HG02970 (cell line): ENCODE data around the gene PHACTR1.

Experiments
- ATAC-seq: cut with Tn5 transposase; IDR thresholded peaks from one replicate; pipeline ENCODE4 v1.9.1; 2021; ENCODE audit warnings: mild to moderate bottlenecking, moderate library complexity, moderate number of reproducible peaks; ENCODE audit not compliant: unreplicated experiment, low FRiP score

The PHACTR1 gene

DNA sequence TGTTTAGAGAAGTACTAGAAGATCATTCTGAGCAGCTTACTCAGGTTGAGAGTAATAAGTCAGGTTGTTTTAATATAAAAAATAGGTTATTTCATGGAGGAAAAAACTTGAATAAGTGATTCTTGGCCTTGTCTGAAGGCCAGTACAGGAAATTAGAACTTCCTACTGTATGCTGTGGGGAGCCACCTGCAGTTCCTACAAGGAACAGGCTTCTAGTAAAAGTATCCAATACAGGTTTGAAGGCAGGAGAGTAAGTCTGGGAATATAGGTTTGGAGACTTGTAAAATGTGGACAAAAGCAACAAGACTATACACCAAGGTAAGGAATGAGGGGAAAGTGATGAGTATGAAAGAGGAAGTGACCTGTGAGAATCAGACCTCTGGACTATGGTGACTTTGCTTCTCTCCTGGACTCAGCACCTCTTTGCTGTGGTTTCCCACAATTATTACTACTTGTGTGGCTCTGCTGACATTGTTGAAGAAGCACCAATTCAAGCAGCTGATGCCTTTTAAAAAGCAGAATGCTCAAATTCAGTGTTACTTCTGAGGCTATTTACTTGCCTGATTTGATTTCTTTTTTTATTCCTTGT lies 333.2 kb downstream of the PHACTR1 start:
- no peak for ATAC-seq

DNA sequence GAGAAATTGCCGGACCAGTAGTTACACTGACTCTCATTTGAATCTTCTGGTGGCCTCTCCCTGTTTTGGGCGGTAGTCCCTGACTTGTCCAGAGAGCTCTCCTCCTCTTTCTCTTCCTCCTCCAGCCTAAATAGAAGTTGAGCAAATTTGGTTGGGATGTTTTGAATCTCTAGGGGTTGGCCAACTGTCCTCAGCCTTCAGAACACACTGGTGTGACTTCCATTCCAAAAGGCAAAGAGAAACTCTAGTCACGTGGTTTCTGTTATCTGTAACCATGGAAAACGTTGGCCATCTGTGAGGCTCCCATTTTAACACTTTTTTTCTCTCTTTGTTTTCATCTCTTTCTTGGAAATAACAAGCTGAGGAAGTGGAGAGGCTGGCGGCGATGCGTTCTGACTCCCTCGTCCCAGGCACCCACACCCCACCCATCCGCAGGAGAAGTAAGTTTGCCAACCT lies 336.5 kb downstream of the PHACTR1 start:
- no peak for ATAC-seq

DNA sequence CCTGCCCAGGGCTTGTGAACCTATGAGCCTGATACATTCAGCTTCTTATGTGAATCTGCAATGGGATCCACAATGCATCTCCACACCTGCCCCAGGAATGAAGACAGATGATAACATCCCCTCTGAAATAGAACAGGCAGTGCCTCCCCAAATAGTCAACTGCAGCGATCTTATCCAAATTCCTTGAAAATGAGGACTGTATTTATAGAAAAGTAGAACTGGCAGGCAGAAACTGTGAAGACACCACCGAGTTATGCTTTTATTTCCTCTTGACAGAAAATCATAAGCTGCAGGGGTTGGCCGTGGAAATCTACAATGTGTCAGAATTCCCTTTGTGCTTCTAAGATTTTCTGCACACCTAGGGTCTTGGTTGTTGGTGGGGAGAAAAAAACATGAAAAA lies 341.5 kb downstream of the PHACTR1 start:
- no peak for ATAC-seq

DNA sequence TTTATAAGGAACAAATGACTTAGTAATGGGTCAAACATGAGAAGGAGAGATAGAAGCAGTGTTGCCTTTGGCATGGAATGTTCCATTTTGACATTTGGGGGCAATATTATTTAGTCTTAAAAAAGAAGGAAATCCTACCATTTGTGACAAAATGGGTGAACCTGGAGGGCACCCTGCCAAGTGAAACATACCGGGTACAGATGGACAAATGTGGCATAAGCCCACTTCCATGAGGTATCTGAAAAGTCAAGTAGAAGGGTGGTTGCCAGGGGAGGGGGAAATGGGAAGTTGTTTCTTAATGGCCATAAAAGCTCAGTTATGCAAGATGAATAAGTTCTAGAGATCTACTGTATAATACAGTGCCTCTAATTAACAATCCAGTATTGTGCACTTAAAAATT lies 342.5 kb downstream of the PHACTR1 start:
- ATAC-seq = no peak

DNA sequence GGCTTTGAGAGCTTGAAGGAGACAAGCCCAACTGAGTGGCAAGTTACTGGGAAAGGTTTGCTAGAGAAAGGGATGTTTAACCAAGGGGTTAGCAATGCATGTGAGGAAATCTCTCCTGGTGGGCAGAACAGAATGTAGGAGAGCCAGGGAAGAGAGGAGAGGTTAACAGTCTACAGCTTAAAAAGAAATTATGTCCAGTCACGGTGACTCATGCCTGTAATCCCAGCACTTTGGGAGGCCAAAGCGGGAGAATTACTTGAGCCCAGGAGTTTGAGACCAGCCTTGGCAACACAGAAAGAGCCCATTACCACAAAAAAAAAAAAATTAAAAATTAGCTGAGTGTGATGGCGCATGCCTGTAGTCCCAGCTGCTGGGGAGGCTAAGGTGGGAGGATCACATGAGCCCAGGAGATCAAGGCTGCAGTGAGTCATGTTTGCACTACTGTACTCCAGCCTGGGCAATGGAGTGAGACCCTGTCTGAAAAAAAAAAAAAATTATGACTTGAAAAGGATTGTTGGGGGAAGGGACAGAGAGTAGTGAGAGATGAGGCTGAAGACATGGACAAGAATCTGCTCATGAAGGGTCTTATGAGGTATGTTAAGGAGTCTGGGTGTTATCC lies 346.8 kb downstream of the PHACTR1 start:
- no peak for ATAC-seq

DNA sequence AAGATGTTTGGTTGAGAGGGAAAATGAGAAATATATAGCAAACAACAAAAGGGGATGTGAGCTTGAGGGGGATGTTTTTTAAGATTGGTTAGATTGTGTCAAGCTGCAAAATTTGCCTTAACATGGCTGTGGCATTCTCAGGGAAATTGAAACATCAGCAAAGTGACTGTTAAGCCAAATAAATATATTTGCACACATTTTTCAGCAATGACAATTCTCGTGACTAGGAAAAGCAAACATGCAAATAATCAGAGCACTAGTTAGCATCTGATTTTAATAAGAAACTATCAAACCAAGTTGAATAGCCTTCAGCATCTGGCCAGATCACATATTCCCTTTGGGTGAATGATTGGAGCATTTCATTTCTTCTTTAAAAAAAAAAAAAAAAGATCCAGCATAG lies 349.0 kb downstream of the PHACTR1 start:
- ATAC-seq = no peak

DNA sequence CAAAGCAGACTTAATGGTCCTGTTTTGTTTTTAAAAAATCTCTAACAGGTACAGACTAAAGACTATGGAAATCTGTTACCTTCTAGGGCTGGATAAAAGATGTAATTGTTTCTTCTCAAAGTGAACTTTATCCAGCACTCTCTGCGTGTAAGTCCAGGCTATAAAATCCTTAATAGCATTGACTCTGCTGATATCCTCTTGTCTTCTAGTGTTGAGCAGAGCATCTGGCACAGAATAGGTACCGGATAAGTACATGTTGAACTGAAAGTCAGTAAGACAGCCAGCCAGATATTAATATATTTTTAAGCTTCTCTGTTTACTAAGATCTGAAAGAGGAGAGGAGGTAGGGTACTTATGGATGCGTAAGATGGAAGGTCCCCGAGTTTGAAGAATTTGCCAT lies 349.5 kb downstream of the PHACTR1 start:
- no peak for ATAC-seq

DNA sequence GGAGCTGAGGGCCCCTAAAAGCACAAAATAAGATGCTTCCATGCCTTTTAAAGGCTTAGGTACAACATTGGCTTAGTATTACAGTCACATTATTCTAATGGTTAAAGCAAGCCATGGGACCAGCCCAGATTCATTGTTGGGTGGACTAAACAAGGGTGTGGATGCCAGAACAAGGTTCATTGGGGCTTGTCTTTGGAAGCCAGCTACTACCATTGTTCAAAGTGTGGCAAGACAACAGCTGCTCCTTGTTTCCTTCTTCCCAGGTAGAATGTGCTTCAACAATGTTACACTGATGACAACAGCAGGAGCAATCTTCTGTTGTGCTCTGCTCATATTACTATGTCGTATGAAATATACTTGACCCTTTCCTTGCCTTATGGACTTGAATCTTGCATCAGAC lies 350.3 kb downstream of the PHACTR1 start:
- no peak for ATAC-seq

DNA sequence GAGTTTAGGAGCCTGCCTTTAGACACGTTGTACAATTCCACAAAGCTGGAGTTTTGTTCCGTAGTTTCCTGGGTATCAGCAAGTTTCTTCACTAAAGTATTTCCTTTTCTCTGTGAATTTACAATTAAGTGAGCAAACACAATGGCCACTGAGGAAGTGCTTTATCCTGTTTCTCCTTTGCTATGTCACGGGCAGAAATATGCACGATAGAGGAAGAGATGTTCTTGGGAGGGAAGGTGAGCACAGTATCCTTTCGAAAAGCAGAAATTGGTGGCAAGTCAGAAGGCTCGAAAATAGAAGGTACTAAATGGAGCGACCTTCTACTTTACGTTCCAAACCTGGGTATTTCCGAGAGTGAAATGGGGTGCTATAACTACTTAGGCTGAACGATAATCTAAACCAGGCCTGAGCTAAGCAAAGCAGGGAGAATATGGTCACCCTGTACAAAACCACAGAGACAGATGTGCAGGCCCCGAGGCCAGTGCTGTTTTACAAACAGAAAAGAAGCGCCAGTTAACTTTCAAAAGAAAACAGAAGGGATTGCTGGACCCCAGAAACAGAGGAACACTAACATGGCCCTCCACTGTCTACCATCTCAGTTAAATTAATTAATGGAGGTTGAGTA lies 352.1 kb downstream of the PHACTR1 start:
- ATAC-seq = no peak

DNA sequence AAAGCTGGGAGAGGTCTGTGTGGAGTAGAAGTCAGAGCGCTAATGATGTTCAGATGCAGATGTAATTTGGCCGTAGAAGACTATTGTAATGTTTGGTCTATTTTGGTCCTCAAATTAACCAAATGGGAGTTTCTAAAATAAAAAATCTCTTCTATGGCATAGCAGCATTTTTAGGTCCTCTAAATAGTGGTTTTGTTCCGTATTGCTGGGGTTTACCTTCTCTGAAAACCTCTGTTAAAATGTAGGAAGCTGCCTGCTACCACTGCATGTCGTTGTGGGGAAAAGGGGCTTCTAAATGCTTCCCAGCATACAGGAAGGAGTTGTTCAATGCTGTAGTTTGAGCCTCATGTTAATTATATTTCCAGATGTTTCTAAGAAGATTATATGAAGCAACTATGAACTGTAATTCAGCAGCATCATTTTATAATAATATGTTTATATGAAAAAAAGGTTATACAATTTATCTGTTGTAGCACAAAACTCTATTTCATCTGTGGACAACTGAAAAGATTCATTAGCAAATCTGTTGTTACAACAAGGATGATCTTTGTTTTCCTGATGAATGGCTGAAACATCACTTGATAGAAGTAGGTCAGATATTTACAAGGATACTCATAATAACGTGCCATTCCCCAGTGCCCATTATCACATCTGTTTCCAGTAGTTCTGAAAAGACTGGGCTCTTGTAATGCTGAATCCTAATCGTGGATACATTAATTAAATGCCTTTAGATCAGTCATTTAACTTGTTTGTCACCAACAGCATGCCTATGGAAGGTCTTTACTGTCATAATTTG lies 355.2 kb downstream of the PHACTR1 start:
- no peak for ATAC-seq

DNA sequence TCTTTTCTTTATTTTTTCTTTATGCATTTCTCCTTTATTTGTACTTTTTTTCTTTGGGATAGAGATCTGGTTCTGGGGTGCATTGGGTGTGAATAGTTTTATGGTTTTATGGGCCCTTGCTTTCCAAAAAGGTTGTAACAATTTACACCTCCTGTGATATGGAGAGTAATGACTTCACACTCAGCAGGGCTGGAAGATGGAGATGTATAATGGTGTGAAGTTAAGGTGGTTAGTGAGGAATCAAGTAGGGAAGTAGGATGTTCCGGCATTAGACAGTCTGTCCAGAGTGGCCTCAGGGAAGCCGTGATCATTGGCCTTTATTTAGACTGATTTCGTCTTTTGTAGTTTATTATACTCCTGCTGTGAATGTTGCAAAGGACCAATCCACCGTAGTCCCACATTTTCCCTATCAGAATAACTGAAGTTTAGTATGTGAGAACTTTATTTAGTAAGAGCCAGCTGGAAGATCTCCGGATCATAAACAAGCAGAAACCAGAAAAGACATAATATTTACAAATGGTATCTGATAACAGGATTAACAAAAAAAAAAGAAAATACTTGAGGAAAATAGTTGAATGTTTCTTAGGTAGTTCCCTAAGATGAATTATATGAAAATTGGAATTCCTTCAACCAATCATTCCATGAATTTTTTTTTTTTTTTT lies 356.2 kb downstream of the PHACTR1 start:
- no peak for ATAC-seq

DNA sequence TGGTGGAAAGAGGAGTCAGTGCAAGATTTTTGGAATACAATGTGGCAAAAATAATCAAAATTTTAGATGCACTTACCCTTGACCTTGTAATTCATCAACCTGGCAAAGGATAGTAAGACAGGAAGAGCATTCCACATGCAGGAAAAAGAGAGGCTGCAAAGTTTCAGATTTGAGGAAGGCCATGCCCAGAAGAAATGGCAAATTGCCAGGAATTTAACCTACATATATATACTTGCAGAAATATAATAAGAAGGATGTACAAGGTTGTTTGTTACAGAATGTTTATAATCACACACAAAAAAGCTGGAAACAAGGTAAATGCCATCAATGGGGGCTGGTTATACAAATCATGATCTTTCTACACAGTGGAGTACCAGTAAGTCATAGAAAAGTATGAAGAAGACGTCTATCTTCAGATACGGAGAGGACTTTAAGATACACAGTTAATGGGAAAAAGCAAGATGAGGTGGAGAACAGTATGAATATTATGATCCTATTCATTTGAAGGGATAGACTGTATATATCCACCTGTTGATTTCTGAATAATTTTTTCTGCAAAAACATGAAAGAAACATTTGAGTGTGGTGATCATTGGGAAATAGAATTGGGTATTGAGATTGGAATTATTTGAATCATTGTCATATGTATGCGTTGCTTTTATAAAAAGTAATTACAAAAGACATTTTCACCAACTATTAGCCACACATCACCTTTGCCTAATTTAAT lies 358.0 kb downstream of the PHACTR1 start:
- no peak for ATAC-seq

DNA sequence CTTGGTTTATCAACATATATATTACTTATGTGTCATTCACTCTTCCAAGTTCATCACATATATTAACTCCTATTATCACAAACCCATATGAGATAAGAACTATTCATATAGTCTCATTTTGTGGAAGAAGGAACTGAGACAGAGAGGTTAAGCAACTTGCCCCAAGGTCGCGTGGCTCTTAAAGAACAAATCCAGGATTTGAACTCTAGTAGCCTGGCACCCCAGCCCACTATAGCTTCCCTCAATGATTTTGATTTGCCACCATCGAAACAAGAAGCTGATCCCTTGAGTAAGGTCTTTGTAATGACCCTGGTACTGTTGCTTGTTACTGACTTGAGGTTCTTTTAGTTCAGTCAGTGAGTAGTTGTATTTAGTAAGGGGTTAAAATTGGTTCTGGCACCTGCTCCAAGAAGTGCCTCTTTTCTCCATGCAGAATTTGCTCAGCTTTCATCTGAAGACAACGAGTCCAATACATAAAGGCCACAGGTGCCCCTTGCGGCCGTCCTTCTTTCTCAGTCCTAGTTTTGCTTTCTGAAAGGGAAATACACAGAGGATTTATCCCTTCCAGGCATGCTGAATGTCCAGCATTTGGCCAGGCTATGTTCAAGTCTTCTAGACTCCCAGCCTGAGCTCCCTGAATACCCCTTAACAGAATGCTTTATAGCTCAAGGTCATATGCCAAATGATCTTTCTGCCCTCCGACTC lies 358.7 kb downstream of the PHACTR1 start:
- ATAC-seq = no peak

DNA sequence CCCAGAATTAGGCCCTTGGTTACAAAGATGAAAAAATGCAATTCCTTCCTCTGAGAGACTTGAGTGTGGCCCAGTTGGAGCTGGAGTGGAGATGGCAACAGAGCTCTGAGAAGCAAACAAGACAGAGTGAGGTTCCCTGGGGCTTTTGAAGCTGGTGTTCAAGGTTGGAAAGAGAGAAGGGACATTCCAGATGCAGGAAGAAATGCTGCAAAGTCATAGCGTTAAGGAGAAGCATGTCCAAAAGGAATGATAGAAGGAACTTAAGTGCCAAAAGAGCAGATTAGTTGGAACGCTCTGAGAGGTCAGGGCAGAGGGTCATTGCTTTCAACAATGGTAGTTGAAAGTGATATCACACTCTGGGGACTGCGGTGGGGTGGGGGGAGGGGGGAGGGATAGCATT lies 360.0 kb downstream of the PHACTR1 start:
- ATAC-seq = no peak

DNA sequence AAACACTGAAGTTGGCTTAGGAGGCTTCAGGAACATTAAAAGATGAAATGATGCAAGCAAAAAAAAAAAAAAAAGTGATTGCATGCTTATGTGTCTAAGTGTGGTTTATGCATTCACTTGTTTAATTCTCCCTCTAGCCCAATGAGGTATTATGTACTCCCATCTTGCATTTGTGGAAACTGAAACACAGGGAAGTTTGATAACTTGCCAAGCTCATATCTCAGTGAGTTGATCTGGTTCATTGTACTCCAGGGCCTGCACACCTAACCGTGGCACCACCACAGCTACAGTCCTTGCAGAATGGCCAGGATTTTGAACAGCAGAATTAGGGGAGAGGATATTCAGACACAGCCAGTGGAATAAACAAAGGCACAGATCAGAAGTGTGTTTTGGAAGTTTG lies 360.6 kb downstream of the PHACTR1 start:
- ATAC-seq = no peak

DNA sequence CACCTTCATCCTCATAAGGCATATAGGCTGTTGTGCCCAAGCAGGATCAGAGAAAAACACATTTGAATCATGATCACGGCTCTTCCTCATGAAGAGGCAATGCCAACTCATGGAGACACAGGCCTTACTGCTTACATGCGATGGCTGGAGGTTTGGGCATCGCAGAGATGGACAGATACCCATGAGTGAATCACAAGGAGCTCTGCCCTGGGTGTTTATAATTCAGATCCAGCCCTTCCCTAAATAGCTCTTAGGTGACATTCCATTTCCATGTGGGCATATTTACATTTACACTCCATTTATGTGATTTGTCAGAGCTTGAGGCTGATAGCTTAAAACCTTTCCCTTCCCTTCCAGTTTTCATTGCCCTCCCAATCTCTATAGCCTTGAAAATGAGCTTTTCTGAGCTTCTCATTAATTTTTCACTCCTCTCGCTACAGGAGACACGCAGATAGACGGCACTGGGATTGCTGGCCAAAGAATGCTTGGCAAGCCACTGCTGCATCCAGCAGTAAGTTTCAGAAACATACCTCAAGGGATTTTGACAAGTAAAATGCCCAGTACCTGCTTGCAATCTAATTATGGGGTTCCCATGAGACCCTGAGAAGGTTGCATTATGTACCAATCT lies 362.6 kb downstream of the PHACTR1 start:
- no peak for ATAC-seq

DNA sequence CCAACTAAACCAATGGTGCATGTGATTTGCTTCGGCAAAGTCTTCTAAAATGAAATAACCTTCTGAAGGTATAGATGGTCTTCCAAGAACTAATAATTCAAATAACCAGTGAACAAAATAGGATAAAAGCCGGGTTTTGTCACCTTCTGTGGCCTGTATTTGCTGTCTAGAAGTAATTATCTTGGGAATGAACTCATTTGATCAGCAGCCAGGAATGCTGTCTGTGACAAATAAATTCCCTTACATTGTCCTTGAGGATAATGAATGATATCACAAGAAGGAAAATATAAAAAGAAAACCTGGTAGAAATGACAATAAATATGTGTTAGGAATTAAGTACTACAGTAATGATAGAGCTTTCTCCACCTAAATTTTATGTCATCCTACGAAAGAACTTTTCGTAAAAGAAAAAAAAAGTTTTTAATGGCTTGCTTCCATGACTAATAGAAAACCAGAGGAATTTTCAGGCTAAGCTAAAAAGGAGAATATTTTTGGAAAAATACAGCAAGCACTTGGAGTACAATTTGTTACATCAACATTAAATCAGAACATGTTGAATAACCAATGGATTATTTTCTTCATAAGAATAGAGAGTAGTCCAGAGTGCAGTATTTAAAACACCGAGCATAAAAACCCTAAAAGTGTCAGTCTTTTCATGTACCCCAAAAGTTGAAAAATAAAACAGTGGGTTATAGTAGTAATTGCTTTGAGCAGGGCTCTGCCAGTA lies 364.1 kb downstream of the PHACTR1 start:
- no peak for ATAC-seq

DNA sequence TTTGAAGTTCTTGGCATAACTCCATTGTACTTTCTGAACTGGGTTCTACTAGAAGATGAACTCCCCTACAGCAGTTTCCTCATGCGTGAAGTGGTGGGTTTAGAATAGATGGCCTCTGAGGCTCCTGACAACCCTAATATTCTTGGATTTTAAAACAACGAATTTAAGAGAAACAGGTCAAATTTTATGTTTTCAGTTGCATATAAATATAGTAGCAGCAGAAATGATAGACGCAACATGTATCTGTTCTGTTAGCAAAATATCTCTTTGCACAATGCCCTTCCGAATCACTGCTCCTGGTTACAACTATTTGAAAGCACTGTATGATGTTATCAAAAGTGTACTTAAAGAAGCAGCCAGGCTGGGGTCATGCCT lies 364.6 kb downstream of the PHACTR1 start:
- ATAC-seq = no peak
